Measurements from ENCODE around the gene GPR31.

GRCh38 chr6:167146135-167146534 is 11.6 kb downstream of the GPR31 start:
- TF ChIP-seq SMC3 (IDR thresholded peaks at IDR 0.05; ENCODE audit: low read depth, low read length) (no peak), RCOR1 (IDR thresholded peaks at IDR 0.05; ENCODE audit: insufficient replicate concordance, low read length) (no peak), CTCF (conservative IDR thresholded peaks at IDR 0.05; ENCODE audit: low read depth, low read length) (no peak), POLR2A (IDR thresholded peaks at IDR 0.05; ENCODE audit: low read depth, low read length) (no peak), RAD21 (IDR thresholded peaks at IDR 0.05; ENCODE audit: low read length) (no peak), MAFK (IDR thresholded peaks at IDR 0.05; ENCODE audit: low read depth, low read length) (no peak), CEBPB (IDR thresholded peaks at IDR 0.05; ENCODE audit: low read depth, low read length) (no peak)
